ENCODE results near the gene C22orf42. TPM values are rescaled to one million over a fixed set of nuclear protein-coding genes. Genes with fewer than 3 reads are reported as not detected.
"Not testable (repeated sequence)": the region's sequence is repeated elsewhere in the genome, so short reads cannot be mapped to it uniquely, and the experiment has no call there.

Gene C22orf42
- total RNA-seq, 2 experiments from 2014 or later, result not detected

DNA sequence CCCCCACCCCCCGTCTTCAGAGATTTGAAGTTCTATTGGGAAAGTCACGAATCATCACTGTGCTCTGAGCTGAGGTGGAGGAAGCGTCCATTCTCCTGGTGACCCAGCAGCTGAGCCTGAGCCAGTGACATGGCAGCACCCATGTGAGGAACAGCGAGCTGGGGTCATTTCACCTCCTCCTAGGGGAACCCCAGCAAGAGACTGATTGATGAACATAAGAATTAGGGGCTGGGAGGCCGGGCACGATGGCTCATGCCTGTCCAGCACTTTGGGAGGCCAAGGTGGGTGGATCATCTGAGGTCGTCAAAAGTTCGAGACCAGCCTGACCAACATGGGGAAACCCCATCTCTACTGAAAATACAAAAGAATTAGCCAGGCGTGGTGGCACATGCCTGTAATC lies 34.2 kb upstream of the C22orf42 start:
- H3K4me3 ChIP-seq (ENCODE audit: low read length); H3K27ac ChIP-seq (ENCODE audit: low read depth in 1 of 2, low read length in 2 of 2); intact Hi-C loops (cut with DNase I, micrococcal nuclease); ATAC-seq (ENCODE audit: poor library complexity); H3K4me3 Mint-ChIP-seq; H3K4me1 ChIP-seq (ENCODE audit: insufficient read depth, low read length); H3K9me3 Mint-ChIP-seq; CTCF ChIA-PET; H3K36me3 ChIP-seq (ENCODE audit: insufficient read depth, low read length); POLR2A ChIA-PET; H3K9me3 ChIP-seq (ENCODE audit: control insufficient read depth in 1 of 2, insufficient read depth in 1 of 2, low read length in 2 of 2); H3K4me1 Mint-ChIP-seq (ENCODE audit: low read depth); H3K27me3 ChIP-seq (ENCODE audit: control insufficient read depth in 1 of 2, insufficient read depth in 2 of 2, low read length in 2 of 2); H3K27ac Mint-ChIP-seq; DNase-seq; H3K36me3 Mint-ChIP-seq (ENCODE audit: low read depth); H3K27me3 Mint-ChIP-seq: not testable (repeated sequence)

DNA sequence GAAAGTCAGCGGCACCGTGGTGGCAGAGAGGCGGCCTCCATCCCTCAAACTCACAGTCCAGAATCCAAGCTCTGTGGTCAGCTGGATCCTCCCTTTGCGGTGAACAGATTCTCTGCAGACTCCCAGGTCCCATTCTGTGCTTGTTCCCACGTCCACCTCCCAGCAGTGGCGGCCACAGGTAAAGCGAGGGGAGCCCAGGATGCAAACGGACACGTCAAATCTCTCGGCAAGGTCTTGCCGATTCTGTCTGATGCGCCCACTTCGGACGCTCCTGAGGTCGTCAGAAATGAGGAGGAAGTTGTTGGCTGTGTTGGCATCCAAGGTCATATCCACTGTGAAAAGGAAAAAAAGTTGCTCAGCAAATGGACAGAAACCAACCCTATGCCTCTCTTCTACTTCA lies 31.9 kb upstream of the C22orf42 start:
- H3K9me3 ChIP-seq (ENCODE audit: control insufficient read depth in 1 of 2, insufficient read depth in 1 of 2, low read length in 2 of 2); H3K36me3 Mint-ChIP-seq (ENCODE audit: low read depth); H3K27me3 ChIP-seq (ENCODE audit: control insufficient read depth in 1 of 2, insufficient read depth in 2 of 2, low read length in 2 of 2); H3K27me3 Mint-ChIP-seq; POLR2A ChIA-PET; CTCF ChIA-PET; H3K4me3 ChIP-seq (ENCODE audit: low read length); intact Hi-C loops (cut with DNase I, micrococcal nuclease); ATAC-seq (ENCODE audit: poor library complexity); H3K27ac ChIP-seq (ENCODE audit: low read depth in 1 of 2, low read length in 2 of 2); H3K4me3 Mint-ChIP-seq; H3K4me1 ChIP-seq (ENCODE audit: insufficient read depth, low read length); H3K4me1 Mint-ChIP-seq (ENCODE audit: low read depth); H3K36me3 ChIP-seq (ENCODE audit: insufficient read depth, low read length); DNase-seq; H3K9me3 Mint-ChIP-seq; H3K27ac Mint-ChIP-seq: not testable (repeated sequence)

DNA sequence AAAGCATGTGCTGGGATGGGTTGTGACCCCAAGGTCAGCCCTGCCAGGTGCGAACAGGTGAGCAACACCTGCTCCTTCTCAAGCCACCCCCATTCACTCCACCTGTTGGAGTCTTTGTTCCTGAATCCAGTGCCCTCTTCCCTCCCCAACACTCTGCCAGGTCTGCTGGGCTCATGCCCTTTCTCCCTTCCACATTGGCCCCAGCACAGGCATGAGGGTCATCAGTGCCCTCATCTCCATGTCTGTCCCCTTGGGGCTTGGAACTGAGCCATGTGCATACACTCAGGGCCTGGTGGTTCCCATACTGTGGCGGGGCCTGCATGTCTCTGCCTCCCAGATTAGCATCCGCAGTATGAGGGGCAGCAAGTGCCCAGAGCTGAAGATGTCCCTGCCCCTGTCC lies 26.7 kb upstream of the C22orf42 start:
- Histone ChIP-seq H3K4me3 (ENCODE audit: low read length) (no peak overlapping the region), H3K9me3 (ENCODE audit: control insufficient read depth in 1 of 2, insufficient read depth in 1 of 2, low read length in 2 of 2) (no peaks in the 10 kb centered on the region), H3K36me3 (ENCODE audit: insufficient read depth, low read length) (no peaks in the 10 kb centered on the region), H3K4me1 (ENCODE audit: insufficient read depth, low read length) (no peaks in the 10 kb centered on the region), H3K27ac (ENCODE audit: low read depth in 1 of 2, low read length in 2 of 2) (no peak overlapping the region), H3K27me3 (ENCODE audit: control insufficient read depth in 1 of 2, insufficient read depth in 2 of 2, low read length in 2 of 2) (peaks cover 0 to 3% of the 10 kb centered on the region in 2 experiments)
- Mint-ChIP-seq H3K4me3 (no peak overlapping the region), H3K27ac (no peak overlapping the region), H3K36me3 (ENCODE audit: low read depth) (no peaks in the 10 kb centered on the region), H3K27me3 (peaks cover 16% of the 10 kb centered on the region), H3K9me3 (no peaks in the 10 kb centered on the region), H3K4me1 (ENCODE audit: low read depth) (no peaks in the 10 kb centered on the region)
- TF ChIP-seq, protein P1, sequence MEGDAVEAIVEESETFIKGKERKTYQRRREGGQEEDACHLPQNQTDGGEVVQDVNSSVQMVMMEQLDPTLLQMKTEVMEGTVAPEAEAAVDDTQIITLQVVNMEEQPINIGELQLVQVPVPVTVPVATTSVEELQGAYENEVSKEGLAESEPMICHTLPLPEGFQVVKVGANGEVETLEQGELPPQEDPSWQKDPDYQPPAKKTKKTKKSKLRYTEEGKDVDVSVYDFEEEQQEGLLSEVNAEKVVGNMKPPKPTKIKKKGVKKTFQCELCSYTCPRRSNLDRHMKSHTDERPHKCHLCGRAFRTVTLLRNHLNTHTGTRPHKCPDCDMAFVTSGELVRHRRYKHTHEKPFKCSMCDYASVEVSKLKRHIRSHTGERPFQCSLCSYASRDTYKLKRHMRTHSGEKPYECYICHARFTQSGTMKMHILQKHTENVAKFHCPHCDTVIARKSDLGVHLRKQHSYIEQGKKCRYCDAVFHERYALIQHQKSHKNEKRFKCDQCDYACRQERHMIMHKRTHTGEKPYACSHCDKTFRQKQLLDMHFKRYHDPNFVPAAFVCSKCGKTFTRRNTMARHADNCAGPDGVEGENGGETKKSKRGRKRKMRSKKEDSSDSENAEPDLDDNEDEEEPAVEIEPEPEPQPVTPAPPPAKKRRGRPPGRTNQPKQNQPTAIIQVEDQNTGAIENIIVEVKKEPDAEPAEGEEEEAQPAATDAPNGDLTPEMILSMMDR (IDR thresholded peaks at IDR 0.05), result no peak
- intact Hi-C loops (cut with DNase I, micrococcal nuclease), result no loop called here
- ATAC-seq (ENCODE audit: poor library complexity) (no peak), DNase-seq (no peak)
- ChIA-PET POLR2A (no interaction called here), CTCF (no interaction called here)

DNA sequence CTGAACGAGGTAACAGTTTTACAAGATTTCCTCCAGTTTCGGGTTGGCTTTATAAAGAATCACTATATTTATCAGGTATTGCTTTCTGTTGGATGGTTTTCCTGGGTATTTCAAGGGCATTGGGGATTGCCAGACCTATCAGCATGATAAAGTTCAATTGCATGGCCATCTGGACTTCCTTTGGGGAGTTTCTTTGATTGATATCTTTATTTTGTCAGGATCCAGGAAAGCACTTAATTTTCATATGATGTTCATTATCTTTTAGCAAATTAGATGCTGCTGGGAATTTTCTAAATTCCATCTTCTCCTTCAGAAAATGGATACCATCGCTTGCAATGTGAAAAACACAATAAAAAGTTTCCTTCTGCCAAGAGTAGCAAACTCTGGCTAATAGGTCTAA lies 24.5 kb upstream of the C22orf42 start:
- Mint-ChIP-seq H3K4me1 (ENCODE audit: low read depth) (no peaks in the 10 kb centered on the region), H3K9me3 (no peaks in the 10 kb centered on the region), H3K27ac (no peak overlapping the region), H3K4me3 (no peak overlapping the region), H3K36me3 (ENCODE audit: low read depth) (no peaks in the 10 kb centered on the region), H3K27me3 (peaks cover 18% of the 10 kb centered on the region)
- TF ChIP-seq, protein P1 (IDR thresholded peaks at IDR 0.05), result no peak
- intact Hi-C loops (cut with DNase I, micrococcal nuclease), result no loop called here
- no peak overlapping the region for H3K27ac ChIP-seq (ENCODE audit: low read depth in 1 of 2, low read length in 2 of 2)
- ATAC-seq (ENCODE audit: poor library complexity) (no peak), DNase-seq (no peak)
- H3K4me1 ChIP-seq (ENCODE audit: insufficient read depth, low read length), result no peaks in the 10 kb centered on the region
- ChIA-PET CTCF (no interaction called here), POLR2A (no interaction called here)
- no peaks in the 10 kb centered on the region for H3K36me3 ChIP-seq (ENCODE audit: insufficient read depth, low read length)
- H3K9me3 ChIP-seq (ENCODE audit: control insufficient read depth in 1 of 2, insufficient read depth in 1 of 2, low read length in 2 of 2), result no peaks in the 10 kb centered on the region
- H3K27me3 ChIP-seq (ENCODE audit: control insufficient read depth in 1 of 2, insufficient read depth in 2 of 2, low read length in 2 of 2), result peaks cover 0 to 3% of the 10 kb centered on the region in 2 experiments
- H3K4me3 ChIP-seq (ENCODE audit: low read length), result no peak overlapping the region

Data from CD4-positive, alpha-beta T cell (primary cell).